A549 (cell line): Measurements from ENCODE around the gene QDPR.

Experiments used
- CEBPB ChIP-seq, 2 experiments: fragments of >200 bp in 1 of 2; sonication (Bioruptor Twin) in 1 of 2; formaldehyde crosslinking in 1 of 2; IDR thresholded peaks; 2 replicates each; pipeline ENCODE4 v1.6.1; 2012 to 2016
- CHD4 ChIP-seq: fragments of 200-600 bp; sonication (generic); IDR thresholded peaks from 2 replicates; pipeline ENCODE4 v1.6.1; 2016; ENCODE audit warnings: antibody characterized with exemption, mild to moderate bottlenecking, borderline replicate concordance
- POLR2A ChIP-seq: IDR thresholded peaks from 2 replicates; pipeline ENCODE4 v1.6.1; 2012; ENCODE audit warnings: mild to moderate bottlenecking, low read length
- RAD21 ChIP-seq, 2 experiments: fragments of >200 bp in 1 of 2; sonication (Bioruptor Twin) in 1 of 2; formaldehyde crosslinking in 1 of 2; IDR thresholded peaks in 1 of 2; conservative IDR thresholded peaks in 1 of 2; 2 replicates in 1 of 2; 3 replicates in 1 of 2; pipeline ENCODE4 v1.6.1; 2012 to 2018; ENCODE audit warnings: inconsistent platforms in 1 of 2
- TF ChIP-seq, protein P1 (sequence below): fragments of >200 bp; sonication (Bioruptor Twin); formaldehyde crosslinking; IDR thresholded peaks from 3 replicates; pipeline ENCODE4 v1.5.1; 2016
- TF ChIP-seq, protein P2 (sequence below): fragments of 200-600 bp; sonication (generic); IDR thresholded peaks from 2 replicates; pipeline ENCODE4 v1.6.1; 2016; ENCODE audit warnings: antibody characterized with exemption, mild to moderate bottlenecking, moderate library complexity

DNA sequence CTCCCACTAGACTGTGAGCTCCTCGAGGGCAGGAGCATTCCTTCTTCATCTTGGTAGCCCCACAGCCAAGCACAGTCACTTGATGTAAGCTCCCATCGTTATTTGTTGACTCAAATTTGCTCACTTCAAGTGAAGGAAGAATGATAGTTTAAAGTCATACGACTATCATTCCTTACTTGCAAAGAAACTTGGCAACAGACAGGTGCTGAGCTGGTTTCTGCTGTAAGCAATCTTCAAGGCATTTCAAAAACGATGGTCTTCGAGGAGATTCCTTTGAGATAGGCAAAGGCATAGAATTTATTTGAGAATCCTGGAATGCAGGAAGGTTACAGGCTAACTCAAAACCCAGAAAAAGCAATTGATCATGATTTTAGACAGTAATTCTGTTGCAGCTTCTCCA lies 64.8 kb downstream of the QDPR start:
- TF ChIP-seq CEBPB (IDR thresholded peaks at IDR 0.05) (no peak), POLR2A (no peak), RAD21 (conservative IDR thresholded peaks at IDR 0.05 in 1 of 2, IDR thresholded peaks at IDR 0.05 in 1 of 2) (no peak), CHD4 (no peak)
- TF ChIP-seq, protein P1, sequence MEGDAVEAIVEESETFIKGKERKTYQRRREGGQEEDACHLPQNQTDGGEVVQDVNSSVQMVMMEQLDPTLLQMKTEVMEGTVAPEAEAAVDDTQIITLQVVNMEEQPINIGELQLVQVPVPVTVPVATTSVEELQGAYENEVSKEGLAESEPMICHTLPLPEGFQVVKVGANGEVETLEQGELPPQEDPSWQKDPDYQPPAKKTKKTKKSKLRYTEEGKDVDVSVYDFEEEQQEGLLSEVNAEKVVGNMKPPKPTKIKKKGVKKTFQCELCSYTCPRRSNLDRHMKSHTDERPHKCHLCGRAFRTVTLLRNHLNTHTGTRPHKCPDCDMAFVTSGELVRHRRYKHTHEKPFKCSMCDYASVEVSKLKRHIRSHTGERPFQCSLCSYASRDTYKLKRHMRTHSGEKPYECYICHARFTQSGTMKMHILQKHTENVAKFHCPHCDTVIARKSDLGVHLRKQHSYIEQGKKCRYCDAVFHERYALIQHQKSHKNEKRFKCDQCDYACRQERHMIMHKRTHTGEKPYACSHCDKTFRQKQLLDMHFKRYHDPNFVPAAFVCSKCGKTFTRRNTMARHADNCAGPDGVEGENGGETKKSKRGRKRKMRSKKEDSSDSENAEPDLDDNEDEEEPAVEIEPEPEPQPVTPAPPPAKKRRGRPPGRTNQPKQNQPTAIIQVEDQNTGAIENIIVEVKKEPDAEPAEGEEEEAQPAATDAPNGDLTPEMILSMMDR = no peak
- TF ChIP-seq, protein P2, sequence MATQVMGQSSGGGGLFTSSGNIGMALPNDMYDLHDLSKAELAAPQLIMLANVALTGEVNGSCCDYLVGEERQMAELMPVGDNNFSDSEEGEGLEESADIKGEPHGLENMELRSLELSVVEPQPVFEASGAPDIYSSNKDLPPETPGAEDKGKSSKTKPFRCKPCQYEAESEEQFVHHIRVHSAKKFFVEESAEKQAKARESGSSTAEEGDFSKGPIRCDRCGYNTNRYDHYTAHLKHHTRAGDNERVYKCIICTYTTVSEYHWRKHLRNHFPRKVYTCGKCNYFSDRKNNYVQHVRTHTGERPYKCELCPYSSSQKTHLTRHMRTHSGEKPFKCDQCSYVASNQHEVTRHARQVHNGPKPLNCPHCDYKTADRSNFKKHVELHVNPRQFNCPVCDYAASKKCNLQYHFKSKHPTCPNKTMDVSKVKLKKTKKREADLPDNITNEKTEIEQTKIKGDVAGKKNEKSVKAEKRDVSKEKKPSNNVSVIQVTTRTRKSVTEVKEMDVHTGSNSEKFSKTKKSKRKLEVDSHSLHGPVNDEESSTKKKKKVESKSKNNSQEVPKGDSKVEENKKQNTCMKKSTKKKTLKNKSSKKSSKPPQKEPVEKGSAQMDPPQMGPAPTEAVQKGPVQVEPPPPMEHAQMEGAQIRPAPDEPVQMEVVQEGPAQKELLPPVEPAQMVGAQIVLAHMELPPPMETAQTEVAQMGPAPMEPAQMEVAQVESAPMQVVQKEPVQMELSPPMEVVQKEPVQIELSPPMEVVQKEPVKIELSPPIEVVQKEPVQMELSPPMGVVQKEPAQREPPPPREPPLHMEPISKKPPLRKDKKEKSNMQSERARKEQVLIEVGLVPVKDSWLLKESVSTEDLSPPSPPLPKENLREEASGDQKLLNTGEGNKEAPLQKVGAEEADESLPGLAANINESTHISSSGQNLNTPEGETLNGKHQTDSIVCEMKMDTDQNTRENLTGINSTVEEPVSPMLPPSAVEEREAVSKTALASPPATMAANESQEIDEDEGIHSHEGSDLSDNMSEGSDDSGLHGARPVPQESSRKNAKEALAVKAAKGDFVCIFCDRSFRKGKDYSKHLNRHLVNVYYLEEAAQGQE = no peak
